ENCODE measurements around the gene ULK2. TPM values are rescaled to one million over a fixed set of nuclear protein-coding genes. Genes with fewer than 3 reads are reported as not detected.

Gene ULK2
- total and polyA plus RNA-seq, 2 donors (not counting 1 experiment from before 2014, with no cell fraction given) = 2.0 to 2.9 TPM

DNA sequence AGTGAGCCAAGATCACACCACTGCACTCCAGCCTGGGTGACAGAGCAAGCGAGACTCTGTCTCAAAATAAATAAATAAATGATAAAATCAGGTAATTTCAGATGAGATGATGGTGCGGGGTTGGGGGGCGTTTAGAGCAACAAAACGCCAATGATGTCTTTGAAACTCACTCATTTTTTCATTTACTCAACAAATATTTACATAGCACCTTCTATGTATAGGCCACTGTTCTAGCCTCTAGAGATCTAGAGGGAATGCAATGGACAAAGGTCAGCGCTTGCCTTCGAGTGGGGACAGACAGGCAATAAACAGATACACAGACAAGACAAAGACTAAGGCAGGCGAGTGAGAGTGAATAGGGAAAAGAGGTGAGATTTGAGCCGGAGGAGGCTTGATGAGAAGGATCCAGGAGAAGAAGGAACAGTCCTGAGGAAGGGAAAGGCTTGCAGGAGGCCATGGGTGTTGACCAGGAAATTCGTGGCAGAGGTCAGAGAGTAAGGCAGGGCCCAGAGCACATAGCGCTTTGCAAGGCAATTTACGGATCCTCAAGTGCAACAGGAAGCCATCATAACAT is 133.7 kb downstream of the ULK2 start:
- intact Hi-C loops (cut with micrococcal nuclease) = no loop called here
- WGBS (ENCODE audit: insufficient coverage) = 86% methylated on average over 2 of the region's 11 CpGs
- H3K79me2 ChIP-seq (ENCODE audit: control insufficient read depth, insufficient read depth, low read length) = no peaks in the 10 kb centered on the region
- H3K4me1 ChIP-seq (ENCODE audit: control insufficient read depth in 2 of 2, insufficient read depth in 2 of 2, low read length in 2 of 2) = no peaks in the 10 kb centered on the region
- no peak overlapping the region for H3K27ac Mint-ChIP-seq
- H3K4me1 Mint-ChIP-seq = no peaks in the 10 kb centered on the region
- H3K27me3 Mint-ChIP-seq = no peaks in the 10 kb centered on the region
- H3K9me3 Mint-ChIP-seq (ENCODE audit: insufficient read depth) = no peaks in the 10 kb centered on the region
- H3K36me3 ChIP-seq (replicated peaks in 1 of 2; ENCODE audit: control extremely low read depth in 1 of 2, control insufficient read depth in 1 of 2, extremely low read depth in 1 of 2, insufficient read depth in 2 of 2, low read length in 1 of 2) = no peaks in the 10 kb centered on the region
- no peaks in the 10 kb centered on the region for H3K27me3 ChIP-seq (replicated peaks in 1 of 4; ENCODE audit: control extremely low read depth in 1 of 4, control insufficient read depth in 3 of 4, insufficient read depth in 4 of 4, low read length in 3 of 4)
- ChIA-PET CTCF (no interaction called here), POLR2A (no interaction called here)
- TF ChIP-seq EZH2 (IDR thresholded peaks at IDR 0.05; ENCODE audit: borderline replicate concordance, insufficient read depth, low read depth, low read length, poor library complexity, severe bottlenecking) = no peak
- TF ChIP-seq, protein P1, sequence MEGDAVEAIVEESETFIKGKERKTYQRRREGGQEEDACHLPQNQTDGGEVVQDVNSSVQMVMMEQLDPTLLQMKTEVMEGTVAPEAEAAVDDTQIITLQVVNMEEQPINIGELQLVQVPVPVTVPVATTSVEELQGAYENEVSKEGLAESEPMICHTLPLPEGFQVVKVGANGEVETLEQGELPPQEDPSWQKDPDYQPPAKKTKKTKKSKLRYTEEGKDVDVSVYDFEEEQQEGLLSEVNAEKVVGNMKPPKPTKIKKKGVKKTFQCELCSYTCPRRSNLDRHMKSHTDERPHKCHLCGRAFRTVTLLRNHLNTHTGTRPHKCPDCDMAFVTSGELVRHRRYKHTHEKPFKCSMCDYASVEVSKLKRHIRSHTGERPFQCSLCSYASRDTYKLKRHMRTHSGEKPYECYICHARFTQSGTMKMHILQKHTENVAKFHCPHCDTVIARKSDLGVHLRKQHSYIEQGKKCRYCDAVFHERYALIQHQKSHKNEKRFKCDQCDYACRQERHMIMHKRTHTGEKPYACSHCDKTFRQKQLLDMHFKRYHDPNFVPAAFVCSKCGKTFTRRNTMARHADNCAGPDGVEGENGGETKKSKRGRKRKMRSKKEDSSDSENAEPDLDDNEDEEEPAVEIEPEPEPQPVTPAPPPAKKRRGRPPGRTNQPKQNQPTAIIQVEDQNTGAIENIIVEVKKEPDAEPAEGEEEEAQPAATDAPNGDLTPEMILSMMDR (IDR thresholded peaks at IDR 0.05) = no peak
- no peak overlapping the region for H3K4me3 ChIP-seq (ENCODE audit: control extremely low read depth in 1 of 5, extremely low read depth in 1 of 5, insufficient read depth in 1 of 5, low read depth in 2 of 5, low read length in 4 of 5)
- no peak overlapping the region for H3K4me3 Mint-ChIP-seq
- H3K4me2 ChIP-seq (replicated peaks; ENCODE audit: low read depth, low read length, poor library complexity, severe bottlenecking) = no peak overlapping the region
- no peak for ATAC-seq (ENCODE audit: low read depth)
- no peaks in the 10 kb centered on the region for H4K20me1 ChIP-seq (ENCODE audit: control insufficient read depth, insufficient read depth, low read length, poor library complexity, severe bottlenecking)
- no peaks in the 10 kb centered on the region for H3K9me3 ChIP-seq (ENCODE audit: control extremely low read depth in 1 of 3, control insufficient read depth in 2 of 3, insufficient read depth in 1 of 3, low read length in 2 of 3)
- no peak overlapping the region for H3K27ac ChIP-seq (ENCODE audit: low read length in 2 of 2)
- DNase-seq = no peak
- no peak overlapping the region for H3K9ac ChIP-seq (ENCODE audit: low read length)
- H2AFZ ChIP-seq (ENCODE audit: insufficient read depth, low read depth, low read length, poor library complexity, severe bottlenecking) = no peak overlapping the region

DNA sequence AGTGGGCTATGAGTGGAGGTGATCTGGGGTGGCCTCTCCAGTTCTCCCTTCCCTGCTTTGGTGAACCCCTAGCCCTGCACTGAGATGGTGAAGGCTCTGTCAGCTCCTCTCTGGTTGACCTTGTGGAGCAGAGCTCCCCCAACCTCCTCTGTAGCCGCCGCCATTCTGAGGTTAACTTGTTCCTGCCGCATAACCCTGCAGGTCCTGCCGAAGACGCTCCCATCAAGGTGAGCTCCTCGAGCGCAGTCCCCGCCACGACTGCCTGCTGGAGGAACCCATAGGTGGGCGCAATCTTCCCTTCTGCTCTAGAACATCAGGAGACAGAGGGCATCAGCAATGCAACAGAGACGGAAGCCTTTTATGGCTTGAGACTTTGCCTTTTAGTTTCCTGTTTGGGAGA is 136.1 kb downstream of the ULK2 start:
- H3K4me1 ChIP-seq (ENCODE audit: control insufficient read depth in 2 of 2, insufficient read depth in 2 of 2, low read length in 2 of 2) = no peaks in the 10 kb centered on the region
- no peak overlapping the region for H3K4me3 Mint-ChIP-seq
- no peak overlapping the region for H3K4me2 ChIP-seq (replicated peaks; ENCODE audit: low read depth, low read length, poor library complexity, severe bottlenecking)
- H3K36me3 ChIP-seq (replicated peaks in 1 of 2; ENCODE audit: control extremely low read depth in 1 of 2, control insufficient read depth in 1 of 2, extremely low read depth in 1 of 2, insufficient read depth in 2 of 2, low read length in 1 of 2) = no peaks in the 10 kb centered on the region
- H3K9me3 Mint-ChIP-seq (ENCODE audit: insufficient read depth) = no peaks in the 10 kb centered on the region
- no peaks in the 10 kb centered on the region for H3K27me3 Mint-ChIP-seq
- H3K27ac Mint-ChIP-seq = no peak overlapping the region
- TF ChIP-seq, protein P1 (IDR thresholded peaks at IDR 0.05) = no peak
- no peak for TF ChIP-seq EZH2 (IDR thresholded peaks at IDR 0.05; ENCODE audit: borderline replicate concordance, insufficient read depth, low read depth, low read length, poor library complexity, severe bottlenecking)
- no peaks in the 10 kb centered on the region for H3K27me3 ChIP-seq (replicated peaks in 1 of 4; ENCODE audit: control extremely low read depth in 1 of 4, control insufficient read depth in 3 of 4, insufficient read depth in 4 of 4, low read length in 3 of 4)
- no peak overlapping the region for H3K9ac ChIP-seq (ENCODE audit: low read length)
- intact Hi-C loops (cut with micrococcal nuclease) = no loop called here
- ChIA-PET CTCF (no interaction called here), POLR2A (no interaction called here)
- no peak overlapping the region for H3K27ac ChIP-seq (ENCODE audit: low read length in 2 of 2)
- ATAC-seq (ENCODE audit: low read depth) = no peak
- no peak overlapping the region for H3K4me3 ChIP-seq (ENCODE audit: control extremely low read depth in 1 of 5, extremely low read depth in 1 of 5, insufficient read depth in 1 of 5, low read depth in 2 of 5, low read length in 4 of 5)
- DNase-seq = no peak
- no peaks in the 10 kb centered on the region for H4K20me1 ChIP-seq (ENCODE audit: control insufficient read depth, insufficient read depth, low read length, poor library complexity, severe bottlenecking)
- 94% methylated on average over 10 of the region's 11 CpGs for WGBS (ENCODE audit: insufficient coverage)
- no peaks in the 10 kb centered on the region for H3K79me2 ChIP-seq (ENCODE audit: control insufficient read depth, insufficient read depth, low read length)
- H3K4me1 Mint-ChIP-seq = no peaks in the 10 kb centered on the region
- no peak overlapping the region for H2AFZ ChIP-seq (ENCODE audit: insufficient read depth, low read depth, low read length, poor library complexity, severe bottlenecking)
- no peaks in the 10 kb centered on the region for H3K9me3 ChIP-seq (ENCODE audit: control extremely low read depth in 1 of 3, control insufficient read depth in 2 of 3, insufficient read depth in 1 of 3, low read length in 2 of 3)

Measured in B cell (primary cell).